Right lobe of liver (tissue), 4 donors: Measurements from ENCODE around the gene PRSS36.

ENCODE experiments used
- CTCF ChIP-seq, 4 donors: fragments of 200-600 bp in 3 of 4; fragments of 450-650 bp in 1 of 4; IDR thresholded peaks; one replicate each; pipeline versions ENCODE4 v1.5.1 to v1.8.0; 2016 to 2022; ENCODE audit warnings: antibody characterized with exemption in 4 of 4, mild to moderate bottlenecking in 2 of 4
- POLR2A ChIP-seq: fragments of 450-650 bp; IDR thresholded peaks from one replicate; pipeline ENCODE4 v1.6.1; 2017; ENCODE audit warnings: antibody characterized with exemption, mild to moderate bottlenecking
- donor health status: DM: no; HTN: no; CAD: no.
- donor health status: DM: no; HTN: no; CAD: no.
- donor health status: DM: no; HTN: yes; CAD: no.

GRCh38 chr16:31092330-31092729 is 57.5 kb downstream of the PRSS36 start:
- TF ChIP-seq CTCF (IDR thresholded peaks at IDR 0.05) (no peak), POLR2A (no peak)
